T-helper 2 cell treated with Interferon-gamma antibody and Interleukin-4, amounts not matched to agents 5 μg/mL and 100 μg/mL, for 36 hours (primary cell): ENCODE data around the gene CRTAC1.
"Not testable (repeated sequence)": the region's sequence is repeated elsewhere in the genome, so short reads cannot be mapped to it uniquely, and the experiment has no call there.

Source experiments
- DNase-seq: peaks from one replicate; pipeline ENCODE4 v3.0.0; 2021; ENCODE audit warnings: low spot score
- H3K27ac Mint-ChIP-seq: one replicate; pipeline ENCODE4 v1.8.0; 2021; ENCODE audit warnings: mild to moderate bottlenecking, mixed read lengths
- H3K27me3 Mint-ChIP-seq: one replicate; pipeline ENCODE4 v1.8.0; 2021; ENCODE audit warnings: low read depth, mixed read lengths
- H3K36me3 Mint-ChIP-seq: one replicate; pipeline ENCODE4 v1.8.0; 2021; ENCODE audit warnings: low read depth, mixed read lengths
- H3K4me1 Mint-ChIP-seq: one replicate; pipeline ENCODE4 v1.8.0; 2021; ENCODE audit warnings: low read depth, mixed read lengths
- H3K4me3 Mint-ChIP-seq: one replicate; pipeline ENCODE4 v1.8.0; 2022; ENCODE audit warnings: mild to moderate bottlenecking, moderate library complexity, mixed read lengths
- H3K9me3 Mint-ChIP-seq: one replicate; pipeline ENCODE4 v1.8.0; 2021; ENCODE audit warnings: mixed read lengths

Gene CRTAC1

GRCh38 chr10:97843972-97844371, 186.4 kb downstream of the CRTAC1 start:
- H3K27ac Mint-ChIP-seq, H3K36me3 Mint-ChIP-seq, H3K9me3 Mint-ChIP-seq, H3K4me3 Mint-ChIP-seq, DNase-seq: not testable (repeated sequence)
- Mint-ChIP-seq H3K4me1 (peaks cover 12% of the 10 kb centered on the region), H3K27me3 (peaks cover 14% of the 10 kb centered on the region)

GRCh38 chr10:97843281-97843671, 187.1 kb downstream of the CRTAC1 start:
- H3K36me3 Mint-ChIP-seq, result no peaks in the 10 kb centered on the region
- peaks cover 9% of the 10 kb centered on the region for H3K4me1 Mint-ChIP-seq
- no peak overlapping the region for H3K4me3 Mint-ChIP-seq
- no peak for DNase-seq
- H3K27ac Mint-ChIP-seq, result no peak overlapping the region
- no peaks in the 10 kb centered on the region for H3K9me3 Mint-ChIP-seq
- peaks cover 14% of the 10 kb centered on the region for H3K27me3 Mint-ChIP-seq

GRCh38 chr10:97842656-97843280, 187.7 kb downstream of the CRTAC1 start:
- Mint-ChIP-seq H3K4me3 (no peak overlapping the region), H3K9me3 (no peaks in the 10 kb centered on the region), H3K27me3 (peaks cover 12% of the 10 kb centered on the region), H3K27ac (no peak overlapping the region), H3K36me3 (no peaks in the 10 kb centered on the region), H3K4me1 (peaks cover 9% of the 10 kb centered on the region)
- DNase-seq, result no peak

- not testable (repeated sequence) for DNase-seq, H3K4me1 Mint-ChIP-seq, H3K4me3 Mint-ChIP-seq, H3K27ac Mint-ChIP-seq, H3K36me3 Mint-ChIP-seq, H3K9me3 Mint-ChIP-seq
- H3K27me3 Mint-ChIP-seq, result peaks cover 11% of the 10 kb centered on the region
These were observed 188.3 kb downstream of the CRTAC1 start for GRCh38 chr10:97842114-97842513.

GRCh38 chr10:97841166-97841565, 189.3 kb downstream of the CRTAC1 start:
- not testable (repeated sequence) for H3K4me1 Mint-ChIP-seq, H3K9me3 Mint-ChIP-seq, H3K36me3 Mint-ChIP-seq, H3K27me3 Mint-ChIP-seq, DNase-seq, H3K27ac Mint-ChIP-seq, H3K4me3 Mint-ChIP-seq

GRCh38 chr10:97838091-97838490, 192.3 kb downstream of the CRTAC1 start:
- Mint-ChIP-seq H3K27me3 (peaks cover 12% of the 10 kb centered on the region), H3K4me1 (peaks cover 9% of the 10 kb centered on the region)

GRCh38 chr10:97836446-97836845, 194.0 kb downstream of the CRTAC1 start:
- H3K4me3 Mint-ChIP-seq, result no peak overlapping the region
- no peaks in the 10 kb centered on the region for H3K36me3 Mint-ChIP-seq
- peaks cover 14% of the 10 kb centered on the region for H3K27me3 Mint-ChIP-seq
- no peak for DNase-seq
- H3K27ac Mint-ChIP-seq, result no peak overlapping the region
- H3K9me3 Mint-ChIP-seq, result peaks cover 5% of the 10 kb centered on the region
- peaks cover 9% of the 10 kb centered on the region for H3K4me1 Mint-ChIP-seq

More at GRCh38 chr10:97838091-97838490, 192.3 kb downstream of the CRTAC1 start:
- no peak for DNase-seq
- Mint-ChIP-seq H3K9me3 (peaks cover 5% of the 10 kb centered on the region), H3K27ac (no peak overlapping the region), H3K36me3 (no peaks in the 10 kb centered on the region), H3K4me3 (no peak overlapping the region)

- DNase-seq, result no peak
- no peak overlapping the region for H3K4me3 Mint-ChIP-seq
These were observed 199.2 kb downstream of the CRTAC1 start for GRCh38 chr10:97831259-97831658.

GRCh38 chr10:97830064-97830463, 200.4 kb downstream of the CRTAC1 start:
- no peak for DNase-seq
- peaks cover 11% of the 10 kb centered on the region for H3K4me1 Mint-ChIP-seq
- H3K27me3 Mint-ChIP-seq, result peaks cover 12% of the 10 kb centered on the region
- no peak overlapping the region for H3K27ac Mint-ChIP-seq
- H3K4me3 Mint-ChIP-seq, result no peak overlapping the region
- H3K36me3 Mint-ChIP-seq, result no peaks in the 10 kb centered on the region
- no peaks in the 10 kb centered on the region for H3K9me3 Mint-ChIP-seq

More at GRCh38 chr10:97831259-97831658, 199.2 kb downstream of the CRTAC1 start:
- Mint-ChIP-seq H3K36me3 (no peaks in the 10 kb centered on the region), H3K9me3 (no peaks in the 10 kb centered on the region), H3K27ac (no peak overlapping the region), H3K27me3 (peaks cover 12% of the 10 kb centered on the region), H3K4me1 (peaks cover 11% of the 10 kb centered on the region)

- Mint-ChIP-seq H3K36me3 (no peaks in the 10 kb centered on the region), H3K27me3 (peaks cover 7% of the 10 kb centered on the region), H3K9me3 (no peaks in the 10 kb centered on the region), H3K4me1 (peaks cover 11% of the 10 kb centered on the region), H3K27ac (no peak overlapping the region), H3K4me3 (no peak overlapping the region)
- DNase-seq, result no peak
These were observed 201.7 kb downstream of the CRTAC1 start for GRCh38 chr10:97828721-97829120.

GRCh38 chr10:97827702-97828291, 202.6 kb downstream of the CRTAC1 start:
- no peak overlapping the region for H3K27ac Mint-ChIP-seq
- H3K4me3 Mint-ChIP-seq, result no peak overlapping the region
- no peaks in the 10 kb centered on the region for H3K36me3 Mint-ChIP-seq
- H3K27me3 Mint-ChIP-seq, result peaks cover 7% of the 10 kb centered on the region
- peaks cover 11% of the 10 kb centered on the region for H3K4me1 Mint-ChIP-seq
- DNase-seq, result no peak
- no peaks in the 10 kb centered on the region for H3K9me3 Mint-ChIP-seq

GRCh38 chr10:97826892-97827291, 203.5 kb downstream of the CRTAC1 start:
- no peak overlapping the region for H3K4me3 Mint-ChIP-seq
- no peak overlapping the region for H3K27ac Mint-ChIP-seq

GRCh38 chr10:97825020-97825760, 205.2 kb downstream of the CRTAC1 start:
- Mint-ChIP-seq H3K9me3 (no peaks in the 10 kb centered on the region), H3K27me3 (no peaks in the 10 kb centered on the region), H3K36me3 (no peaks in the 10 kb centered on the region), H3K4me3 (no peak overlapping the region), H3K4me1 (peaks cover 11% of the 10 kb centered on the region), H3K27ac (no peak overlapping the region)
- DNase-seq, result no peak

More at GRCh38 chr10:97826892-97827291, 203.5 kb downstream of the CRTAC1 start:
- Mint-ChIP-seq H3K4me1 (peaks cover 11% of the 10 kb centered on the region), H3K9me3 (no peaks in the 10 kb centered on the region), H3K27me3 (peaks cover 5% of the 10 kb centered on the region), H3K36me3 (no peaks in the 10 kb centered on the region)
- no peak for DNase-seq

GRCh38 chr10:97823734-97824133, 206.7 kb downstream of the CRTAC1 start:
- Mint-ChIP-seq H3K27me3 (peaks cover 4% of the 10 kb centered on the region), H3K36me3 (no peaks in the 10 kb centered on the region), H3K27ac (no peak overlapping the region), H3K4me1 (peaks cover 5% of the 10 kb centered on the region), H3K4me3 (no peak overlapping the region), H3K9me3 (no peaks in the 10 kb centered on the region)
- no peak for DNase-seq
